ENCODE measurements around the gene STOX2.

- no peak for TF ChIP-seq POLR2AphosphoS5 (IDR thresholded peaks at IDR 0.05; ENCODE audit: borderline replicate concordance, low read depth, low read length)
- TF ChIP-seq EZH2 (IDR thresholded peaks at IDR 0.05) = no peak
- no peak for TF ChIP-seq FOXP2 (optimal IDR thresholded peaks at IDR 0.05; ENCODE audit: control extremely low read depth, extremely low read length, insufficient read depth)
These were observed 63.4 kb downstream of the STOX2 start for GRCh38 chr4:183968502-183968901.

Data from SK-N-MC (cell line).